Measurements from ENCODE around the gene ATP11A.

GRCh38 chr13:112851107-112852038 is 161.5 kb downstream of the ATP11A start:
- no peak for TF ChIP-seq POLR2A (IDR thresholded peaks at IDR 0.05)
- TF ChIP-seq, protein P1, sequence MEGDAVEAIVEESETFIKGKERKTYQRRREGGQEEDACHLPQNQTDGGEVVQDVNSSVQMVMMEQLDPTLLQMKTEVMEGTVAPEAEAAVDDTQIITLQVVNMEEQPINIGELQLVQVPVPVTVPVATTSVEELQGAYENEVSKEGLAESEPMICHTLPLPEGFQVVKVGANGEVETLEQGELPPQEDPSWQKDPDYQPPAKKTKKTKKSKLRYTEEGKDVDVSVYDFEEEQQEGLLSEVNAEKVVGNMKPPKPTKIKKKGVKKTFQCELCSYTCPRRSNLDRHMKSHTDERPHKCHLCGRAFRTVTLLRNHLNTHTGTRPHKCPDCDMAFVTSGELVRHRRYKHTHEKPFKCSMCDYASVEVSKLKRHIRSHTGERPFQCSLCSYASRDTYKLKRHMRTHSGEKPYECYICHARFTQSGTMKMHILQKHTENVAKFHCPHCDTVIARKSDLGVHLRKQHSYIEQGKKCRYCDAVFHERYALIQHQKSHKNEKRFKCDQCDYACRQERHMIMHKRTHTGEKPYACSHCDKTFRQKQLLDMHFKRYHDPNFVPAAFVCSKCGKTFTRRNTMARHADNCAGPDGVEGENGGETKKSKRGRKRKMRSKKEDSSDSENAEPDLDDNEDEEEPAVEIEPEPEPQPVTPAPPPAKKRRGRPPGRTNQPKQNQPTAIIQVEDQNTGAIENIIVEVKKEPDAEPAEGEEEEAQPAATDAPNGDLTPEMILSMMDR (IDR thresholded peaks at IDR 0.05), result no peak
